Measurements from ENCODE around the gene NEMP1.
"Not testable (repeated sequence)": the region's sequence is repeated elsewhere in the genome, so short reads cannot be mapped to it uniquely, and the experiment has no call there.

NEMP1 gene

DNA sequence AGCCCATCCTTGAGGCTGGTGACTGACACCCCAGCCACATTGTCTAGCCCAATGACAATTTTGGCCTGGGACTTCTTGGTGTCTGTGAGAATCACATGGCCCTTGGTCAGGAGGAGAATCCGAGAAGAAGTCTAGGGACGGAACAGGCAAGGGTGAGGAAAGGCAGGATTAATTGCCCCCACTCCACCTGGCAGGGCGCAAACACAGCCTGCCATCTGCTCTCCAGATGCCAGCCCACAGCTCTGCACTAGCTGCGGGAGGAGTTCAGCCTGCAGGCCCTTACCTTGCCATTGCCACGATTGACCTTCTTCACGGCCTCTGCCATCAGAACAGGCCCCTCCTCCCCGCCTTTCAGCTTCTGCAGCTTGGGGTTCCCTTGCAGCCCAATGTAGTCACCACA lies 49.1 kb downstream of the NEMP1 start:
- no peak for DNase-seq (ENCODE audit: low read depth)

DNA sequence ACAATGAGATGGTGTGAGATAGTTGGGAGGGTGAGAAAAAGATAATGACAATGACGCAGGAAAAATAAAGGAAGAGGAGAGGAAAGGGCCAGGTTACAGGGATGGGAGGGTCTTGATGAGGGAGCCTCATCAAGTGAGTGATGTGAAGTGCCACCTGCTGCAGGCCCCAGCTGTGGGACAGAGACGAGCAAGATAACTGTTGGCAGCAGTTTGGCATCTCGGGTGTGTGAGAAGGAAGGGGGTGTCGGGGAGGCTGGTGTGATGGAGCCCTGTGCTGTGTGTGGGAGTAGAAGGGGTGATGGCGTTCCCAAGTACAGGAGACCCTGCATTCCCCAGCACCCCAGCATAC lies 50.8 kb downstream of the NEMP1 start:
- no peak for DNase-seq (ENCODE audit: low read depth)

DNA sequence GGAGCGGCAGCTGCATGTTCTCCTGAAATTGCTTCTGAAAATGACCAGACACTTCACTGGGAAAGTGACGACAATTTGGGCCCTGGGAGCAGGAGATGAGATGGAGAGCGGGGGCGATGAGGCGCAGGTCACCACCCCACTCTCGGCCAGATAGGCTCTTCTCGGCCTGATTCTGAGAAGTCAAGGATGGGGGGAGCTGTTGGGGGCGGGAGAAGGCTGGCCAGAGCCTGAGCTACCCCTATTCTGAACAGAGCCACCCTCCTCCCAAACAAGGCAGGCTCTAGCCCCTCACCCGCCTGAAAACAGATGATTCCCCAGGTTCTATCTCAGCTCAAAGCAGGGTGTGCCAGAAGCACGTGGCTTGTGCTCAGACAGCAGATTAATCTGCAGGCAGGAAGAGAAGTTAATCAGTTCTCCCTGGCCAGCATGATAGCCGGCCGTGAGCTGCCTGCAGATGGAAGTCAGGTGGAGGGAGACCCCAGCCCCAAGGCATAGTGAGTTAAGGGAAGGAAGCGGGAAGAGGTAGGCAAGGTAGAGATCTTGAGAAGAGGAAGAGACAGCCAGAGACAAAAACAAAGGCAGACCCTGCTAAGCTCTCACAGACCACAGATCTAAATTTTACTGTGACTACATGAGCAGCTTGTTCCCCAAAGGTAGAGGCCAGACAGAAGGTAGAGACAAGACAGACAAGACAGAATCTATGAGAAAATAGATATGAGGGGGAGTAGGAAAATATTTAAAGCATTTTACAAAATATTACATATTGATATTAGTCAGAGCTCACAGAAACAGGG lies 51.4 kb downstream of the NEMP1 start:
- no peak for DNase-seq (ENCODE audit: low read depth)

- no peak for DNase-seq (ENCODE audit: low read depth)
Measured at GRCh38 chr12:57025196-57025595, 53.4 kb downstream of the NEMP1 start.

DNA sequence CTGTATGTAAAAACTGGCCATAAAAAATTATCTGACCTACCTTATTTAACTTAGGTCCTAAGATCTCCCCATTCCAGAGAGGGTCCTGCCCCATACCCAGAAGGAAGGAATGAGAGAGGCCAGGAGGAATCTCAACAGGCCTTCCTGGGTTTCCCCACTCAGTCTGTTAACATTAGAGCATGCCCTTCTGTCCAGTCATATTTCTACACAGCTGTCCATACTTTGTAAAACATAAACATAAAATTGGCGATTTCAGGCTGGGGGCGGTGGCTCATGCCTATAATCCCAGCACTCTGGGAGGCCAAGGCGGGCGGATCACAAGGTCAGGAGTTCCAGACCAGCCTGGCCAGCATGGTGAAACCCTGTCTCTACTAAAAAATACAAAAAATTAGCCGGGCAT lies 56.3 kb downstream of the NEMP1 start:
- DNase-seq (ENCODE audit: low read depth) = not testable (repeated sequence)

DNA sequence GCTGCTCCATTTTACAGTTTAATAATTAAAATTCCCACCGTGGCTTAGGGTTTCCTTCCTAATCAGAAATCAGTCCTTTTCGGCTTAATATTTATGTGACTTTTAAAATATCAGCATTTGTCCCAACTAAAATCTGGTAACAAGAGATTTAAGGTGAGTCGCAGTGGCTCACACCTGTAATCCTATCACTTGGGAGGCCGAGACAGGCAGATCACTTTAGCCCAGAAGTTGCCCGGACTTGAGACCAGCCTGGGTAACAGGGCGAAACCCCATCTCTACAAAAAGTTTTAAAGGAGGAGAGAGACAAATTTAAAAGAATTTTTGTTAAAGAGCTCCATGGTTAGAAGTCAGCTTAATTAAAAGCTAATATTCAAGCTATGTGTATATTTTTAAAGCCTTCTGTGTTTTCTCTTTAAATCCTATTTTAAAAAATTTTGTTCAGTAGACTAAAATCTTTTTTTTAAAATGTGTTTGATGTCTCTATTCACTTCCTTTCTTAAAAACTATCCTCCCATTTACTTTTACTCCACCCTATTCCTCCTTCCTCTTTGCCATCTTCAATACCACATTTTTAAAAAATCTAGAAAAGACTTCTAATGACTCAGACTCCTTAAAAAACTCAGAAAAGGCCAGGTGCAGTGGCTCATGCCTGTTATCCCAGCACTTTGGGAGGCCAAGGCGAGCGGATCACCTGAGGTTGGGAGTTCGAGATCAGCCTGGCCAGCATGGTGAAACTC lies 58.4 kb downstream of the NEMP1 start:
- no peak for DNase-seq (ENCODE audit: low read depth)

- no peak for DNase-seq (ENCODE audit: low read depth)
Measured at GRCh38 chr12:57018906-57019305, 59.7 kb downstream of the NEMP1 start.

GRCh38 chr12:57018353-57018752 lies 60.2 kb downstream of the NEMP1 start:
- DNase-seq (ENCODE audit: low read depth) = not testable (repeated sequence)

DNA sequence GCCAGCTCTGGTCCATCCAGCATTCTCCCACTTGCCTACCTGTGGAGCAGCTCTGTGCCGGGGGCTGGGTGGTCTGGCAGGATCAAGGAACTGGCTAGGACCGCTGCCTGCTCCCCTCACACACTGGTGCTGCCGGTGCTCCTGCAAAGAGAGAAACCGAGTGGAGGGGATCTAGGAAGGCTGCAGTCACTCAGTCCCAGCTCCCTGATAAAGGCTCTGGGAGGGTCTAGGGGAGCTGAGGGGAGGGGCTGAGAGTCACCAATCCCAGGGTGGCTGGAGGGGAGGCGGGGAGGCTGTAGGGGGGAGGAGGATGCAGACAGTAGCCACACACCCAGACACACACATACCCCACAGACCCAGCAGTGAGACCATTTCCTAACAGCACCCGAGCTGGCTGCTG lies 62.2 kb downstream of the NEMP1 start, which contains the start of gene TAC3:
Gene TAC3, minus strand, starts transcription at position 182 of the 400 bp plus-strand sequence. CDS start 732 bp downstream, outside the sequence.
- no peak for DNase-seq (ENCODE audit: low read depth)

DNA sequence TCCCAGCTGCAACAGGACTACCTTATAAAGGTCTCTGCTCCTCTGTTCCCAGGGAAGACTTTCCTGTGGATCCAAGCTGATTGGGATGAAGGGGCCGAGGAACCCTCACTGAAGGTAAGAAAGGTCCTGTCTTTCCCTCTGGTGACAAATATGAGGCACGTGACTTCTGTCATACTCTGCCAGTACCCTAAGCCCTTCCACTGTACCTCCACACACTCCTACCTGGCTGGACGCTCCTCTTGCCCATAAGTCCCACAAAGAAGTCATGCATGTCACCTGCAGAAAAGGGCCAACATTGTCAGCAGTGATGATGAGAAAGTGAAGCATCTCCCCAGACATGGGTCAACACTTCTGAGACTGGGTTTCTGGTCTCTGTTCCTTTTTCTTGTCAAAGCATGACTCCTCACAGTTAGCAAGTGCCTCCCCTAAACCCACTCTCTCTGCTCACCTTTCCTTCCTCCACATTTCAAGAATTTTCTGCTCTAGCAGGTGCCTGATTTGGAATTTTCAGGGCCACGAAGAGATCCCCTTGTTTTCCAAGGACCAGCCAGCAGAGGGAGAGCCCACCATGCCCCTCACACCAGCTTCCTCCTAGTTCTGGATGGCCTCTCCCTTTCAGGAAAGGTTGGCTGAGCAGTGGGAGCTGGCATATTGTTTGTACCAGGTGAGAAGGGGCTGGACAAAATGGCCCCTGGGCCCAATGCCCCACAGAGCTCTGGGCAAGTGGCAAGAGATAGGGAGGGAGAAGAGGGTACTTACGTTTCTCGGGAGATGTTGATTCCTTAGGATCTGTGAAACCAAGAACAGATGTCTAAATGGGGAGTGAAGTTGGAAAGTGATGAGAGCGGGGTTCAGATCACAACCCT lies 65.8 kb downstream of the NEMP1 start:
- no peak for DNase-seq (ENCODE audit: low read depth)

DNA sequence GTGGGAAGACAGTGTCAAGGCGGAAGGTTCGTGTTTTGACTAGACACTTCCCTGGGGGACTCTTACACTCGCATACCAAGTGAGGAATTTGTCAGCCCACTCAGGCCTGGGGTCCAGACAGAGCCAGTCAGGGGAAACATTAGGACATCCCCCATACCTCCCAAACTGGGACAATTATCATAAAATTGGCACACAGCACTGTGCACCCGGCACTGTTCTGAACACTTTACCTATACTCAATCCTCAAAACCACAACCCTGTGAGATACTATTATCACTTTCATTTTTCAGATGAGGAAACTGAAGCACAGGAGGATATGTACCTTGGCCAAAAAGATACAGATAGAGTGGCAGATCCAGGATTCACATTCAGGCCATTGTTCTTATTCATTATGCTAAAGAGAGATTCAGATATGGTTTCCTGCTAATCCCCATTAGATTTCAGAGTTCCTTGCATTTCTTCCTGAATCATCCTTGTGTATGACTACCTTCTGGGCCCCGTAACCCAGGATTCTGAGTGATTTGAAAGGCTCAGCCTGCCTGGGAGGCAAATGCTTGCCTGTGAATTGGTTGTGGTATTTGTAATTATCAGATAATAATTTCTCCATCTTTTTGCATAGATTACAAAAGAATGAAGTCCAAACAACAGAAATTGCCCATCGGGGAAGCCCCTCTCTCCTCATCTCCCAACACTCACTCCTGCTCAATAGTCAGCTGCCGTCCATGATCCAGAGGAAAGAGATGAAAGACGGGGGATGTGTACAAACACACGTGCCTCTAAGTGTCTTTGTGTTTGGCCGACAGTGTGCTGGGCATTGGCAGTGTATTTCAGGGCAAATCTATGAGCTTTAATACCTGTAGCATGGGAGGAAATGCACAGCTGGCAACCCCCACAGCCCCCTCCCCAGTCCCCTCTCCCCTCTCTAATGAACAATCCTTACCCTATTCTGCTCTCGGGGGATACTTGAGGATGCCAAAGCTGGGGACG lies 66.9 kb downstream of the NEMP1 start:
- no peak for DNase-seq (ENCODE audit: low read depth)

DNA sequence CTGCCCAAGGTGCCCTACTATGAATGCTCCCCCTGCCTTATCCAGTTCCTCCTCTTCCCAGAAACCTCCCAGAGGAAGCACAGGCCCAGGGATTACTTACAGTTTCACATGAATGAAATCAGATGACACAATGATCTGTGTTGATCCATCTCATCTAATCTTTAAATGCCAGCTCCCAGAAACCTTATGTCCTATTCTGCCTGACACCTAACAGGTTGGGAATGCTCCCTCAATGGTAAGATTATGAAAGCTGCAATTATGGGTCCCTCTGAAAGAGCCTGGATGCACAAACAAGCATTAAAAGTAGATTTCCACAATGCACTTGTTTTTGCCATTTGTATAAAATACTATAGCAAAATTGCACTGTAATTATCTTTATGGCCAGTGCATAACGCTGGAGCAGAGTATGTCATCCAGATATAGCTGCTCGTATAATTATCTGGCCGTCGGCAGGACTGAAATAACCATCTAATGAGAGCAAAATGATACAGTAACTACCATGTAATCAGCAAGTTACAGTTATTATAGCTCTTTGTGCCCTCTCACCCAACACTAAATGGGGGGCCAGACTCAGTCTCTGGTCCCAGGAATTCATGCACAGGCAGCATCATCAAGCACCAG lies 67.9 kb downstream of the NEMP1 start:
- DNase-seq (ENCODE audit: low read depth) = no peak

DNA sequence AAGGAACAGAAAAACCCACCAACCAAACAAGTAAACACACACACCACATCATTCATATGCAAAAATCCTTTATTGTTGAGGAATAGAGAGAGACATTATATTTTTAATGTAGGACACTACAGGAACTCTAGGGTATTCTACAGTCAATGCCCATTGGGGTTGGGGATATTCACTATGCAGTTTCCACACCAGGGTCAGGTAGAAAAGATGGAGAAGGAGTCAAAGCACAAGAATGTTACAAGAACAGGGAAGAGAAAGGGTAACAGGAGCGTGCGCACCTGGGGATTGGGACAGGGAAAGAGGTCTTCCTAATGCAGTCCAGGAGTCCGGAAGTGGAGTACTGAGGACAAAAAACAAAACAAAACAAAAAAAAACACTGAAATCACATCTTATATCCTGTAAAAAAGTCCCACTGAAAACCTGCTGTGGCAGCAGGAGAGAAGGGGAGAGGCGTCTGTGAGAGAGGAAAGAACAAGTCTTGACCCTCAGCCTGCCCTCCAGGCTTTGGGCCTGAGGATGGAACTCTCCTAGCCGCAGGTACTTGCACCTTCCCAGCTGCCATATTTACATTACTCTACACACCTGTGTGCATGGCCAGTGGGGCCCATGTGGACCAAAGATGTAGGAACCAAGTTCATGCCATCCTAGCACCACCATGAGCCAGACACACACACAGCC lies 68.5 kb downstream of the NEMP1 start:
- no peak for DNase-seq (ENCODE audit: low read depth)

- peak; percentile 56 for DNase-seq (ENCODE audit: low read depth)
Measured at GRCh38 chr12:57008178-57008577, 70.4 kb downstream of the NEMP1 start.

DNA sequence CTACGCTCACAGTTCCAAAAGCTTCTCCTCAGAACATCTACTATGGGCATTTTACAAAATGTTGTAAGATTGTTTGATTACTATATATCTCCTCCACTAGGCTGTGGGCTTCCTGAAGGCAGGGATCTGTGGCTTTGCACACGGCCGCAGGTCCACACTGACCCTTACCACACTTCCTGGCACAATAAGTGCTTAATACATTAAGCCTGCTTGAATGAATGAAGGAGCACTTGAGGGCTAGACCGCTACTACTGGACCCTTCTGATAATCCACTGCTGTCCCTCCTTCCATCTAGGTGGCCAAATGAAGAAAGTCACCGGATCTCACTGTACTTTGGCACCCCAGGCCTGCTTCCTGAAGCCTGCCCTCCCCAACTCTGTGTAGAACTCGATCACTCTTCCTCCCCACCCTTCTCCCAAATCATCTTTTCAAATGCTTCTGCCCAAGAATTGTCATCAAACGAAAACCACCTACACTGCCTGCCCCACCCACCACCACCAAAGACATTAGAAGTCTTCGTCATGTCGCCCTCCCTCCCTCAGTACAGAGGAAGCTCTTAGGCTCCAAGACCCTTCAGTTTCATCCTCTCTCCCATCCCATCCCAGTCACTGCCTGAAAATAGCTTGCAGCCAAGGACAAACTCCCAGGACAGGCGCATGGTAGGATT lies 71.6 kb downstream of the NEMP1 start:
- no peak for DNase-seq (ENCODE audit: low read depth)

- peak; percentile 38 for DNase-seq (ENCODE audit: low read depth)
Measured at GRCh38 chr12:57005980-57006808, 72.4 kb downstream of the NEMP1 start, which contains the start of gene ZBTB39. TSS of gene ZBTB39 (minus strand) at chr12:57006546. CDS start at chr12:57004917, 1,629 bp downstream.
